Mononuclear cell (primary cell): ENCODE results near the gene DNAAF3. TPM values are rescaled to one million over a fixed set of nuclear protein-coding genes. Genes with fewer than 3 reads are reported as not detected.
"Not testable (repeated sequence)": the region's sequence is repeated elsewhere in the genome, so short reads cannot be mapped to it uniquely, and the experiment has no call there.

ENCODE experiments used
- H3K27me3 ChIP-seq: 2 replicates; pipeline ENCODE4 v1.6.0; 2011; ENCODE audit warnings: low read length, control low read depth; ENCODE audit not compliant: insufficient read depth
- H3K4me1 ChIP-seq: 2 replicates; pipeline ENCODE4 v1.5.1; 2011; ENCODE audit warnings: mild to moderate bottlenecking, low read length, control low read depth; ENCODE audit not compliant: insufficient read depth
- H3K4me3 ChIP-seq: 2 replicates; pipeline ENCODE4 v1.5.1; 2011; ENCODE audit warnings: mild to moderate bottlenecking, low read length, moderate library complexity
- H3K9me3 ChIP-seq: 2 replicates; pipeline ENCODE4 v1.5.1; 2011; ENCODE audit warnings: low read depth, mild to moderate bottlenecking, control low read depth, low read length
- total RNA-seq: library from RNA; depleted of rRNA; stranded (reverse); fragments of >200 nt; gene quantifications from one replicate; pipeline ENCODE4 v1.2.3, GENCODE V29; 2012

DNAAF3 gene
- 0.52 TPM for total RNA-seq

GRCh38 chr19:55166530-55167268 lies at the start of gene DNAAF3:
Gene DNAAF3 (minus strand): TSS chr19:55166613. CDS start chr19:55166413, 200 bp downstream.
- Histone ChIP-seq H3K4me3 (no peak within 1 kb of the TSS), H3K27me3 (peaks cover 52% of the 10 kb centered on the region), H3K4me1 (peaks cover 20% of the 10 kb centered on the region), H3K9me3 (no peaks in the 10 kb centered on the region)

GRCh38 chr19:55213547-55213946 lies 47.1 kb upstream of the DNAAF3 start:
- no peak overlapping the region for H3K4me3 ChIP-seq
- H3K4me1 ChIP-seq, result peaks cover 12% of the 10 kb centered on the region
- no peaks in the 10 kb centered on the region for H3K27me3 ChIP-seq
- no peaks in the 10 kb centered on the region for H3K9me3 ChIP-seq

- H3K4me1 ChIP-seq, result peaks cover 12% of the 10 kb centered on the region
These were observed 46.0 kb upstream of the DNAAF3 start for GRCh38 chr19:55212447-55212846.

GRCh38 chr19:55209693-55210472 lies 43.5 kb upstream of the DNAAF3 start:
- Histone ChIP-seq H3K4me1 (peaks cover 8% of the 10 kb centered on the region), H3K4me3 (no peak overlapping the region), H3K9me3 (no peaks in the 10 kb centered on the region), H3K27me3 (no peaks in the 10 kb centered on the region)

More at GRCh38 chr19:55212447-55212846, 46.0 kb upstream of the DNAAF3 start:
- Histone ChIP-seq H3K9me3 (no peaks in the 10 kb centered on the region), H3K27me3 (no peaks in the 10 kb centered on the region), H3K4me3 (no peak overlapping the region)

- Histone ChIP-seq H3K4me1 (peaks cover 8% of the 10 kb centered on the region), H3K9me3 (no peaks in the 10 kb centered on the region), H3K4me3 (no peak within 1 kb of the TSS), H3K27me3 (no peaks in the 10 kb centered on the region)
These were observed 42.7 kb upstream of the DNAAF3 start, which contains the start of gene PTPRH for GRCh38 chr19:55208880-55209692. Gene PTPRH (minus strand): TSS chr19:55209501. CDS start chr19:55209433, 68 bp downstream.

GRCh38 chr19:55206664-55207500 lies 40.5 kb upstream of the DNAAF3 start:
- Histone ChIP-seq H3K4me3 (no peak overlapping the region), H3K9me3 (no peaks in the 10 kb centered on the region), H3K4me1 (peaks cover 8% of the 10 kb centered on the region), H3K27me3 (no peaks in the 10 kb centered on the region)

- H3K4me3 ChIP-seq, H3K27me3 ChIP-seq, H3K9me3 ChIP-seq, H3K4me1 ChIP-seq: not testable (repeated sequence)
These were observed 35.8 kb upstream of the DNAAF3 start for GRCh38 chr19:55202199-55202598.

GRCh38 chr19:55199620-55200204 lies 33.3 kb upstream of the DNAAF3 start:
- no peaks in the 10 kb centered on the region for H3K9me3 ChIP-seq
- H3K4me1 ChIP-seq, result no peaks in the 10 kb centered on the region
- H3K27me3 ChIP-seq, result no peaks in the 10 kb centered on the region
- H3K4me3 ChIP-seq, result no peak overlapping the region

- no peaks in the 10 kb centered on the region for H3K9me3 ChIP-seq
- no peaks in the 10 kb centered on the region for H3K27me3 ChIP-seq
- H3K4me3 ChIP-seq, result no peak overlapping the region
- no peaks in the 10 kb centered on the region for H3K4me1 ChIP-seq
These were observed 32.2 kb upstream of the DNAAF3 start for GRCh38 chr19:55198651-55199050.

GRCh38 chr19:55197528-55197927 lies 31.1 kb upstream of the DNAAF3 start:
- Histone ChIP-seq H3K9me3 (no peaks in the 10 kb centered on the region), H3K4me1 (no peaks in the 10 kb centered on the region), H3K4me3 (no peak overlapping the region), H3K27me3 (no peaks in the 10 kb centered on the region)

GRCh38 chr19:55196803-55197202 lies 30.4 kb upstream of the DNAAF3 start:
- no peaks in the 10 kb centered on the region for H3K27me3 ChIP-seq
- H3K9me3 ChIP-seq, result no peaks in the 10 kb centered on the region
- H3K4me1 ChIP-seq, result no peaks in the 10 kb centered on the region
- no peak overlapping the region for H3K4me3 ChIP-seq

- no peak overlapping the region for H3K4me3 ChIP-seq
- no peaks in the 10 kb centered on the region for H3K9me3 ChIP-seq
- H3K27me3 ChIP-seq, result no peaks in the 10 kb centered on the region
- no peaks in the 10 kb centered on the region for H3K4me1 ChIP-seq
These were observed 27.1 kb upstream of the DNAAF3 start for GRCh38 chr19:55193481-55193880.

- Histone ChIP-seq H3K4me3 (no peak overlapping the region), H3K4me1 (no peaks in the 10 kb centered on the region), H3K9me3 (no peaks in the 10 kb centered on the region), H3K27me3 (no peaks in the 10 kb centered on the region)
These were observed 23.0 kb upstream of the DNAAF3 start for GRCh38 chr19:55189403-55189835.

- H3K9me3 ChIP-seq, result no peaks in the 10 kb centered on the region
- no peaks in the 10 kb centered on the region for H3K27me3 ChIP-seq
- no peaks in the 10 kb centered on the region for H3K4me1 ChIP-seq
- no peak overlapping the region for H3K4me3 ChIP-seq
These were observed 22.2 kb upstream of the DNAAF3 start for GRCh38 chr19:55188625-55189024.
